K562 treated with DMSO at 1 percent for 24 hours (cell line): ENCODE results near the gene ZNF41. TPM values are rescaled to one million over a fixed set of nuclear protein-coding genes. Genes with fewer than 3 reads are reported as not detected.

Source experiments
- total RNA-seq: library from RNA; unstranded; fragments of 300-600 nt; gene quantifications from 2 replicates; pipeline ENCODE4 v1.2.3, GENCODE V29; 2022; ENCODE audit warnings: low read depth; ENCODE audit not compliant: insufficient read depth

The ZNF41 gene
- 2.5 and 3.7 TPM in 2 replicates for total RNA-seq

DNA sequence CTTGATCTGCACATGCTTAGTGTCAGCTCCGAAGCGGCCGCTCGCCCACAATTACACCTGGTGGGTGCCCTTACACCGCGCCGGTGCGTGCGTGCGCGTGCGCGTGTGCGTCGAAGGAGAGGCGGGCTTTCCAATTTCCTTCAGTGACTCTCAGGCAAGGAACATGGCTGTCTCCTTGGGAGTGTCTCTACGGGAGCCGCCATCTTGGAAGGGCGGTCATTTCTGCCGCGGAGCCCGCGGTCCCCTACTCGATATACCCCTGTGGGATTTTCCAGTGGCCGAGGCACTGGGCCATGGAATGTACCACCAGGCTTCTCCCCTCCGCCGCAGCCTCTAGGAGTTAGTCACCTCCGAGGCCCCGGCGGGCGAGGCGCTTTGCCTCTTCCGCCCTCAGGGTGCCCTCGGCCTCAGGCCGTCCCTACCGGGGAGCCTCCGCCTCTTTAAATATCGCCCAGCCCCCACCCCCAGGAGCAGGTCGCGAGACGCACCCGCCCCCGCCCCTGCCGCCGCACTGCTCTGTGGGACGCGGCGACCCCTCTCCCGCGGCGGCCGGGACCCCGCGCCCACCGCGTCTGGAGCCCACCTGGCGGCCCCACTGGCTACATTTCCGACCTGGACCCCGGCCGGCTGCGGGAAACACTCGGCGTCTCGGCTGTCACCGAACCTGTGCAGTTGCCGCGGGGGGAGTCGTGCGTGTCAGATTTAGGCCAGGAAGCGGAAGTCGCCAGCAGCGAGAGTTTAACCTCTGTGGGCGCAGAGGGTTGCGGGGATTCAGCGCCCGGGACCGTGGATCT lies at the start of gene ZNF41:
Gene ZNF41 (minus strand): TSS at position 711 of the 794 bp plus-strand sequence. CDS start 15,741 bp downstream, outside the sequence.

Other genes starting within 250 kb of the ZNF41 start
- not detected in 2 replicates for gene ZNF157, start 112.6 kb downstream of the ZNF41 start, total RNA-seq
- 49.3 and 55.0 TPM in 2 replicates for gene ARAF, start 78.0 kb upstream of the ZNF41 start, total RNA-seq
- gene TIMP1, start 99.2 kb upstream of the ZNF41 start, total RNA-seq, result 328 and 339 TPM in 2 replicates
- 0.68 and 0.72 TPM in 2 replicates for gene SYN1, start 136.6 kb upstream of the ZNF41 start, total RNA-seq
- gene CFP, start 146.7 kb upstream of the ZNF41 start, total RNA-seq, result 6.0 and 6.4 TPM in 2 replicates
- 52.8 and 55.4 TPM in 2 replicates for gene ELK1, start 167.3 kb upstream of the ZNF41 start, total RNA-seq
- gene UXT, start 176.0 kb upstream of the ZNF41 start, total RNA-seq, result 336 and 365 TPM in 2 replicates